Activated CD4-positive, alpha-beta T cell treated with anti-CD3 and anti-CD28 coated beads, Interleukin-2, amount 10 ng/mL, durations not matched to agents 7 days and 5 days (primary cell): ENCODE results near the gene BMF. TPM values are rescaled to one million over a fixed set of nuclear protein-coding genes. Genes with fewer than 3 reads are reported as not detected.
"Not testable (repeated sequence)": the region's sequence is repeated elsewhere in the genome, so short reads cannot be mapped to it uniquely, and the experiment has no call there.

Experiments used
- CTCF ChIA-PET: fragments of 350-600 bp; sonication (Branson Sonifier 250); formaldehyde crosslinking; loops from one replicate; lab custom pipeline; 2021; ENCODE audit warnings: antibody characterized with exemption; lab: Charles Lee
- POLR2A ChIA-PET: fragments of 350-600 bp; sonication (Branson Sonifier 250); formaldehyde crosslinking; loops from one replicate; lab custom pipeline; 2021; ENCODE audit warnings: antibody characterized with exemption; lab: Charles Lee
- DNase-seq: peaks from one replicate; pipeline ENCODE4 v3.0.0-alpha.2; 2020
- H3K27ac Mint-ChIP-seq: one replicate; pipeline ENCODE4 v1.8.0; 2021; ENCODE audit warnings: mild to moderate bottlenecking, moderate library complexity, mixed read lengths
- H3K27me3 Mint-ChIP-seq: one replicate; pipeline ENCODE4 v1.8.0; 2021; ENCODE audit warnings: mixed read lengths
- H3K36me3 Mint-ChIP-seq: one replicate; pipeline ENCODE4 v1.8.0; 2021; ENCODE audit warnings: low read depth, mixed read lengths
- H3K4me1 Mint-ChIP-seq: one replicate; pipeline ENCODE4 v1.8.0; 2021; ENCODE audit warnings: mixed read lengths
- H3K4me3 Mint-ChIP-seq: one replicate; pipeline ENCODE4 v1.8.0; 2021; ENCODE audit warnings: mild to moderate bottlenecking, moderate library complexity, mixed read lengths
- H3K9me3 Mint-ChIP-seq: one replicate; pipeline ENCODE4 v1.8.0; 2021; ENCODE audit warnings: mixed read lengths
- total RNA-seq, 2 experiments: library from RNA; stranded (reverse); gene quantifications; one replicate each; pipeline ENCODE4 v1.2.3, GENCODE V29; 2021

Gene BMF
- total RNA-seq, 2 experiments from 2014 or later, result 8.5 to 8.6 TPM

DNA sequence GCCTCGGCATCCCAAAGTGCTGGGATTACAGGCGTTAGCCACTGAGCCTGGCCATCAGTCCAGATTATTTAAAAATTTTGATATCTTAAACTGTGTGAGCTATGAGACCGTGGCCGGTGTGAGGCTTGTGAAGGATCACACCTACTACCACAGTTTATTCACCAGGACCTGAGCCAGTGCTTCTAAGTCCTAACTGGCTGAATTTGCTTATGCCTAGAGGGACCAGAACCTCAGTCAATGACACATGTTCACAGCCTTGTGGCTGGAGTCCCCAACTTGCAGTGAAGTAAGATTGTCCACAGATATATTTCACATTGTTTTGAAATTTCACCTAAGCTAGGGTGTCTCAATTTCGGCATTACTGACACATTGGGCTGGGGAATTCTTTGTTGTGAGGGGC lies 15.2 kb upstream of the BMF start:
- H3K4me1 Mint-ChIP-seq, H3K27me3 Mint-ChIP-seq, DNase-seq, H3K9me3 Mint-ChIP-seq, H3K4me3 Mint-ChIP-seq, POLR2A ChIA-PET, H3K36me3 Mint-ChIP-seq, H3K27ac Mint-ChIP-seq: not testable (repeated sequence)
- CTCF ChIA-PET, result interaction anchor here (1.1 to 1.4 kb wide), 3 partner anchors 9 to 364 kb away, joined by 3 to 5 read pairs (median 4); no protein-coding TSS in a partner anchor

DNA sequence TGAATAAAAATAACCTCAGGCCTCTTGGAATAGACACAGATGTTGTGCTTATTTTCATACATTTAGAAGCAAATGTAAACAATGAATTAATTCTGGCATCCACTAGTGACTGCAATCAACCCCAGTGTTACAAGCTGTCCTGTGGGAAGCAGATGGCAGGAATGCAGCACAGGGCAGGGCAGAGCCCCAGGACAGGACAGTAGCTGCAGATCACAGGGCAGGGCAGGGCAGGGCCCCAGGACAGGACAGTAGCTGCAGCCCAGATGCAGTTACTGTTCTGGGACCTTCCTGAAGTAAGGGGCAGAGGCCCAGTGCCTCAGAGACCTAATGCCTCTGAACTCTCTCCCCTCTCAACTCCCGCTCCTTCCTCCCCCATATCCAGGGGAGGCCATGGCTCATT lies 14.3 kb upstream of the BMF start:
- DNase-seq, H3K9me3 Mint-ChIP-seq, POLR2A ChIA-PET, H3K27ac Mint-ChIP-seq, H3K4me1 Mint-ChIP-seq, H3K27me3 Mint-ChIP-seq, H3K36me3 Mint-ChIP-seq, H3K4me3 Mint-ChIP-seq: not testable (repeated sequence)
- CTCF ChIA-PET, result interaction anchor here (1.4 kb wide), 1 partner anchor 12 kb away, joined by 4 read pairs; no protein-coding TSS in a partner anchor

- peaks cover 10% of the 10 kb centered on the region for H3K27me3 Mint-ChIP-seq
- ChIA-PET CTCF (interaction anchor here (0.6 to 1.9 kb wide), 3 partner anchors 9 to 64 kb away, joined by 3 to 5 read pairs (median 4); no protein-coding TSS in a partner anchor), POLR2A (interaction anchor here (0.6 kb wide), 1 partner anchor 684 kb away, joined by 12 read pairs; no protein-coding TSS in a partner anchor)
- H3K4me3 Mint-ChIP-seq, result no peak overlapping the region
- H3K9me3 Mint-ChIP-seq, result no peaks in the 10 kb centered on the region
- H3K27ac Mint-ChIP-seq, result no peak overlapping the region
- H3K4me1 Mint-ChIP-seq, result peaks cover 2% of the 10 kb centered on the region
- DNase-seq, result no peak
- H3K36me3 Mint-ChIP-seq, result no peaks in the 10 kb centered on the region
These were observed 13.4 kb upstream of the BMF start for GRCh38 chr15:40121911-40122638.

DNA sequence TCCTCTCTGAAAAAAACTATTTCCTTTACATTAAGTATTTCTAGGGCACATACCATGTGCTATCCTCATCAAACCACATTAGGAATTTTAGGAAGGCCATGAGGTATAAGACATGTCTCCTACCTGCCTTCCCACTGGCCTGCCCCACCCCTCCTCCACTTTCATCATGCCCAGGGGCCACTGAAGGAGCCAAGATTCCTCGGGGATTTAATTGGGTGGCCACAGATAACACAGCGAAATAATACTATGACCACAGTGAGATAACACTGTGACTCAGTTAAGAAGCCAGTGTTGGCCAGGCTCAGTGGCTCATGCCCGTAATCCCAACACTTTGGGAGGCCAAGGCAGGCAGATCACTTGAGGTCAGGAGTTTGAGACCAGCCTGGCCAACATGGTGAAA lies 9.8 kb upstream of the BMF start:
- ChIA-PET POLR2A (no interaction called here), CTCF (interaction anchor here (19.0 kb wide), 1 partner anchor 21 kb away, joined by 305 read pairs; the partner anchor contains the start of gene BMF)
- no peaks in the 10 kb centered on the region for H3K9me3 Mint-ChIP-seq
- H3K4me3 Mint-ChIP-seq, result no peak overlapping the region
- H3K27ac Mint-ChIP-seq, result no peak overlapping the region
- no peak for DNase-seq
- peaks cover 13% of the 10 kb centered on the region for H3K27me3 Mint-ChIP-seq
- H3K36me3 Mint-ChIP-seq, result peaks cover 4% of the 10 kb centered on the region
- H3K4me1 Mint-ChIP-seq, result peaks cover 24% of the 10 kb centered on the region

DNA sequence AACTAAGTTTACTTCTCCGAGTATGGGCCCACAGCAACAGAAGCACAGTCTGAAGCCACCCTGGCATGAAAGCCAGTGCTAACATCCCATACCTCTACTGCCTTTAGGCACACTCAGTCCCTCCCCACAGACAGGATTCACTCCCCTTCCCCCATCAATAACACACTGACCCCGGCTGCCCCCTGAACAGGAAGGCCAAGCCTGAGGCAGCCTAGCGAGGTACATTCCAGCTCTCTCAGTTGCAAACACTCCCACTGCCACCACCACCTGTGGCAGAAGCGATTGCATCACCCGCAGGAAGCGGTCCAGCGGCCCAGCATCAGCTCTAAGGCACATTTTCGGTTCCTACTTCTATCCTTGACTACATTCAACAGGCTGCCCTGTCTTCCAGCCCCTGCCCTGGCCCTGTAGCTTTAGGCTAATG lies 7.0 kb upstream of the BMF start:
- Mint-ChIP-seq H3K27ac (peak overlapping the region; percentile 88), H3K4me3 (no peak overlapping the region), H3K36me3 (peaks cover 4% of the 10 kb centered on the region), H3K4me1 (peaks cover 24% of the 10 kb centered on the region), H3K27me3 (peaks cover 13% of the 10 kb centered on the region), H3K9me3 (no peaks in the 10 kb centered on the region)
- CTCF ChIA-PET, result interaction anchor here (1.0 to 19.0 kb wide), 3 partner anchors 8 to 53 kb away, joined by 3 to 305 read pairs (median 5); partner anchors contain the start of gene BMF
- POLR2A ChIA-PET, result interaction anchor here (0.6 kb wide), 1 partner anchor 11 kb away, joined by 4 read pairs; no protein-coding TSS in a partner anchor
- peak; percentile 72 for DNase-seq

DNA sequence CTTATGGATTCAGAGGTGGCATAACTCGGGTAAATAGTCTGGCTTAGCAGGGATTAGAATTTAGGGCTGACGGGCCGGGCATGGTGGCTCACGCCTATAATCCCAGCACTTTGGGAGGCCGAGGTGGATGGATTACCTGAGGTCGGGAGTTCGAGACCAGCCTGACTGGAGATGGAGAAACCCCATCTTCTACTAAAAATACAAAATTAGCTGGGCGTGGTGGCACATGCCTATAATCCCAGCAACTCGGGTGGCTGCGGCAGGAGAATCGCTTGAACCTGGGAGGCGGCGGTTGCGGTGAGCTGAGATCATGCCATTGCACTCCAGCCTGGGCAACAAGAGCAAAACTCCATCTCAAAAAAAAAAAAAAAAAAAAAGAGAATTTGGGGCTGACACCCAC lies 6.4 kb upstream of the BMF start:
- H3K4me3 Mint-ChIP-seq, H3K36me3 Mint-ChIP-seq, DNase-seq, H3K9me3 Mint-ChIP-seq, POLR2A ChIA-PET: not testable (repeated sequence)
- peak overlapping the region; percentile 77 for H3K27ac Mint-ChIP-seq
- CTCF ChIA-PET, result interaction anchor here (0.7 to 19.0 kb wide), 5 partner anchors 9 to 70 kb away, joined by 3 to 305 read pairs (median 6); partner anchors contain the start of gene BMF
- H3K4me1 Mint-ChIP-seq, result peaks cover 24% of the 10 kb centered on the region
- peaks cover 14% of the 10 kb centered on the region for H3K27me3 Mint-ChIP-seq

DNA sequence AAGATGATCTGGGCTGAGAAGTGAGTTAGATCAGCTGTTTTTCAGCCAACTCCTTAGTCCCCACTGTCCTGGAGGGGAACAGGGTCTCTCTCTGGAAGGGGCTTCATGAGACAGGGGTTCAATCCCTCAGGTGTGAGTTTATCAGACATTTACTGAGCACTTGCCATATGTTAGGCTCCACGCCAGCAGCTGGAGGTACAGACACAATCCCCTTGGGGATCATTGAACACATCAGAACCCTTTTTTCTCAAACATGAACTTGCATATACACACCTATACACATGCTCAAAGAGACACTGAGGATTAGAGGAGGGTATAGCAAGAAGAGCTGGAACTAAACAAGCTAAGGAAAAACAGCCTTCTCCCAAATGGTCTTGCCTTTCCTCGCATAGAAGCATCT lies 5.5 kb upstream of the BMF start:
- ChIA-PET CTCF (interaction anchor here (0.7 to 19.0 kb wide), 7 partner anchors 10 to 150 kb away, joined by 3 to 305 read pairs (median 5); partner anchors contain the start of gene BMF), POLR2A (no interaction called here)
- Mint-ChIP-seq H3K4me3 (no peak overlapping the region), H3K9me3 (no peaks in the 10 kb centered on the region), H3K4me1 (peaks cover 26% of the 10 kb centered on the region), H3K27ac (no peak overlapping the region), H3K36me3 (peaks cover 4% of the 10 kb centered on the region), H3K27me3 (peaks cover 15% of the 10 kb centered on the region)
- DNase-seq, result no peak

DNA sequence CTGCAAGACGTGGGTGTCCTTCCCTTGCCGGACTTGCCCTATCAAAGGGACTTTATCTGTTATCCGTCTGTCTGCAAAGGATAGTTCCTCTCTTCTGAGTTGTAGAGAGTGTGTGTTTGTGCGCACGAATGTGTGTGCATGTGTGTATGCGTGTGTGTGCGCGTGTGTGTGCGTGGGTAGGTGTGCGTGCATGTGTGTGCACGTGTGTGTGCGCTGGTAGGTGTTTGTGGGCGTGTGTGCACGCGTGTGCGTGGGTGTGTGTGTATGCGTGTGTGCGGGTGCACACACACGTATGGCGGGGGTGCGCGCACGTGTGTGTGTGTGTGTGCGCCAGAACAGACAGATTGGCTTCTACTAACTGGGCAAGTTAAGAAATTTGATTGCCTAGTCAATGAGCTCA lies 4.1 kb upstream of the BMF start:
- POLR2A ChIA-PET, result no interaction called here

DNA sequence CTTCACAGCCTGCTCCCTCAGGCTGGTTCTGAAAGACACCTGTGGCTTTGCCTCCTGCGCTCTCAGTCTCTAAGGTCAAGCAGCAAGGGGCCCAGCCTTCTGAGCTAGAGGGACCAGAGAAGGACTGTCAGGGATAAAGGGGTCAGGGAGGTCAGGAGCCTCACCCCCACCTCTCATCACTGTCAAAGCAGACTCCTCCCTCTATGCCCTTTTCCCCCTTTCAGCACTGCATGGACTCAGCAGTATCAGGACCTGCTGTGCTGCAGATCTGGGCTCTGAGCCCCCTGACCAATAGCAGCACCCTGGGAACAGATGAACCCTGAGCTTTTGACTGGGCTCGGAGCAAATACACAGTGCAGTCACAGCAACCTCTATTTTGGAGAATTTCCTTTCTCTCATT lies 3.2 kb upstream of the BMF start:
- POLR2A ChIA-PET, result no interaction called here
- H3K36me3 Mint-ChIP-seq, result peaks cover 4% of the 10 kb centered on the region
- H3K4me1 Mint-ChIP-seq, result peaks cover 43% of the 10 kb centered on the region
- no peak for DNase-seq
- no peak overlapping the region for H3K27ac Mint-ChIP-seq
- CTCF ChIA-PET, result interaction anchor here (1.4 to 19.0 kb wide), 5 partner anchors 10 to 86 kb away, joined by 3 to 305 read pairs (median 4); partner anchors contain the start of gene BMF
- H3K9me3 Mint-ChIP-seq, result no peaks in the 10 kb centered on the region
- no peak overlapping the region for H3K4me3 Mint-ChIP-seq
- peaks cover 17% of the 10 kb centered on the region for H3K27me3 Mint-ChIP-seq

More for the DNA sequence above, 4.1 kb upstream of the BMF start:
- CTCF ChIA-PET, result interaction anchor here (0.6 to 19.0 kb wide), 7 partner anchors 9 to 1491 kb away, joined by 3 to 305 read pairs (median 4); partner anchors contain the start of gene BMF
- DNase-seq, result no peak
- Mint-ChIP-seq H3K4me3 (no peak overlapping the region), H3K9me3 (no peaks in the 10 kb centered on the region), H3K36me3 (peaks cover 4% of the 10 kb centered on the region), H3K27me3 (peaks cover 15% of the 10 kb centered on the region), H3K4me1 (peaks cover 38% of the 10 kb centered on the region), H3K27ac (no peak overlapping the region)

DNA sequence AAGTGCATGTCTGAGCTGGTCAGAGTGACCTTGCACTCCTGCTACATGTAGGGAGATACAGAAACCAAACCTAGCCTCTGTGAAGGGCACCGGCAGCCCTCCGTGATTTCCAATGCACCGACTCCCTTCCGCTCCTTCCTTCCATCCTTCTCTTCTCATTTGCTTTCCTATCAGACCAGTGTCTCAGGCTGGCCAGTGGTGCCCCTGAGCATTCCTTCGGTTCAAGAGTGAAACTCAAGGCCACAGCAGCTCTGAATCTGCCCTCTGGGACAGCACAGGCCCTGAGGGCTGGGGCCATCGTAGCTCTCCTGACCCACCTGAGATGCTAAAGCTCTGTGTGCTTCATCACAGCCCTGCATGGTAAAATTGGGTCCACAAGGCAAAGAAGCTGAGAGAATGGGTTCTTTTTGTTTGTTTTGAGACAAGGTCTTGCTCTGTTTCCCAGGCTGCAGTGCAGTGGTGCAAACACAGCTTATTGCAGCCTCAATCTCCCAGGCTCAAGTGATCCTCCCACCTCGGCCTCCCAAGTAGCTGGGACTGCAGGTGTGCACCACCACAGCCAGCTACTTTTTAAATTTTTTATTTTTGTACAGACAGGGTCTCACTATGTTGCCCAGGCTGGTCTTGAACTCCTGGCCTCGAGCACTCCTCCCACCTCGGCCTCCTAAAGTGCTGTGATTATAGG lies 2.3 kb upstream of the BMF start:
- DNase-seq, result no peak
- Mint-ChIP-seq H3K36me3 (peaks cover 1% of the 10 kb centered on the region), H3K4me3 (no peak overlapping the region), H3K9me3 (no peaks in the 10 kb centered on the region), H3K27me3 (peaks cover 17% of the 10 kb centered on the region), H3K4me1 (peaks cover 44% of the 10 kb centered on the region), H3K27ac (no peak overlapping the region)
- ChIA-PET POLR2A (no interaction called here), CTCF (interaction anchor here (1.2 to 19.0 kb wide), 5 partner anchors 10 to 87 kb away, joined by 3 to 305 read pairs (median 4); partner anchors contain the start of gene BMF)

- H3K36me3 Mint-ChIP-seq, result peaks cover 7% of the 10 kb centered on the region
- no peak for DNase-seq
- H3K27ac Mint-ChIP-seq, result peak overlapping the region; percentile 83
- no peaks in the 10 kb centered on the region for H3K9me3 Mint-ChIP-seq
- POLR2A ChIA-PET, result no interaction called here
- peak overlapping the region; percentile 90 for H3K4me3 Mint-ChIP-seq
- CTCF ChIA-PET, result interaction anchor here (1.0 to 23.5 kb wide), 8 partner anchors 2 to 63 kb away, joined by 3 to 305 read pairs (median 6); partner anchors contain the start of genes BMF and BUB1B
- H3K27me3 Mint-ChIP-seq, result peaks cover 13% of the 10 kb centered on the region
- peaks cover 51% of the 10 kb centered on the region for H3K4me1 Mint-ChIP-seq
These were observed 421 bp downstream of the BMF start for GRCh38 chr15:40108061-40108854.
